HG03342 (cell line): ENCODE measurements around the gene ASTN1.

ENCODE experiments used
- ATAC-seq: cut with Tn5 transposase; IDR thresholded peaks from one replicate; pipeline ENCODE4 v1.9.1; 2021; ENCODE audit warnings: mild to moderate bottlenecking, moderate library complexity; ENCODE audit not compliant: unreplicated experiment

Gene ASTN1

GRCh38 chr1:176847052-176847451, 317.5 kb downstream of the ASTN1 start:
- ATAC-seq = no peak

GRCh38 chr1:176843352-176844297, 320.9 kb downstream of the ASTN1 start:
- ATAC-seq = no peak

- no peak for ATAC-seq
Observed at GRCh38 chr1:176841238-176841637, 323.3 kb downstream of the ASTN1 start.

GRCh38 chr1:176839216-176839615, 325.3 kb downstream of the ASTN1 start:
- ATAC-seq = no peak

GRCh38 chr1:176838276-176838995, 326.1 kb downstream of the ASTN1 start:
- ATAC-seq = no peak

- ATAC-seq = no peak
Observed at GRCh38 chr1:176837708-176838107, 326.8 kb downstream of the ASTN1 start.

GRCh38 chr1:176831150-176831549, 333.4 kb downstream of the ASTN1 start:
- ATAC-seq = no peak

- no peak for ATAC-seq
Observed at GRCh38 chr1:176829261-176829660, 335.3 kb downstream of the ASTN1 start.

- ATAC-seq = no peak
Observed at GRCh38 chr1:176826265-176826664, 338.2 kb downstream of the ASTN1 start.

GRCh38 chr1:176820391-176821031, 344.0 kb downstream of the ASTN1 start:
- ATAC-seq = no peak

- no peak for ATAC-seq
Observed at GRCh38 chr1:176816232-176816631, 348.3 kb downstream of the ASTN1 start.

GRCh38 chr1:176815621-176816020, 348.9 kb downstream of the ASTN1 start:
- ATAC-seq = no peak

- ATAC-seq = no peak
Observed at GRCh38 chr1:176811511-176812288, 352.8 kb downstream of the ASTN1 start.

- ATAC-seq = no peak
Observed at GRCh38 chr1:176809292-176809691, 355.2 kb downstream of the ASTN1 start.
